NCI-H2227 (cell line): ENCODE data around the gene EHD3.

ENCODE experiments used
- DNase-seq: peaks from one replicate; lab custom pipeline; 2025; ENCODE audit not compliant: unreplicated experiment; lab: John Stamatoyannopoulos, UW

The EHD3 gene

DNA sequence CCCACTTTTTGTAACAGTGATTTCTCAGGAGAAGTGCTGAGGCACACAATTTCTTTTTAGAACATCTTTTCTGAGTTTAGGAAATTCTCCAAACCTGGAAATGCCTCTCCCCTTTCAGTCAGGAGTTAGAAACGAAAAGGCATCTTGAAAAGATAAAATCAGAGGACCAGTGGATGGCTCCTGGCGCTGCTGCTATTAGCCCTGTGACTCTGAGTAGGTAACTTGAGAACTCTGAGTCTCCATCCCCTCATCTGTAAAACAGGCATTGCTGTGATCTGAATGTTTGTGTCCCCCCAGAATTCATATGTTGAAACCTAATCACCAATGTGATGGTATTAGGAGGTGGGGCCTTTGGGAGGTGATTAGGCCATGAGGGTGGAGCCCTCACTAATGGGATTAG, 50.2 kb downstream of the EHD3 start:
- no peak for DNase-seq

DNA sequence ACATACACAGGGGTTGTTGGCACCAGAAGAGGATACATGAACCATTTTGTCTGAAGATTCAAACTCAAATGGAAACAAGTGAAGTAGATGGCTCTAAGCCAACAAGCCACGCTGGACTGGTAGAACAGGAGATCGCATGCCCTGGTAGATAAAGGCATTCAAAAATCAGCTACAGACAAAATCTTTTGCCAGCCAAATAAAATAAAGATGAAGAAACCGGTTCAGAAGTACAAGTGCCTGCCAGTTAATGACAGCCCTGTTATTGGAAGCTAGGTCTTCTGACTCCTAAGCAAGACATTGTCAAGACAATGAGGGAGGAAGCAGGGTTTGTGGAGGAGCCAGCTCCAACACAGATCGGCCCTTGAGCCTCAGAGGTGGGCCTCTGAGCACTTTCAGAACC, 52.3 kb downstream of the EHD3 start:
- DNase-seq, result no peak

DNA sequence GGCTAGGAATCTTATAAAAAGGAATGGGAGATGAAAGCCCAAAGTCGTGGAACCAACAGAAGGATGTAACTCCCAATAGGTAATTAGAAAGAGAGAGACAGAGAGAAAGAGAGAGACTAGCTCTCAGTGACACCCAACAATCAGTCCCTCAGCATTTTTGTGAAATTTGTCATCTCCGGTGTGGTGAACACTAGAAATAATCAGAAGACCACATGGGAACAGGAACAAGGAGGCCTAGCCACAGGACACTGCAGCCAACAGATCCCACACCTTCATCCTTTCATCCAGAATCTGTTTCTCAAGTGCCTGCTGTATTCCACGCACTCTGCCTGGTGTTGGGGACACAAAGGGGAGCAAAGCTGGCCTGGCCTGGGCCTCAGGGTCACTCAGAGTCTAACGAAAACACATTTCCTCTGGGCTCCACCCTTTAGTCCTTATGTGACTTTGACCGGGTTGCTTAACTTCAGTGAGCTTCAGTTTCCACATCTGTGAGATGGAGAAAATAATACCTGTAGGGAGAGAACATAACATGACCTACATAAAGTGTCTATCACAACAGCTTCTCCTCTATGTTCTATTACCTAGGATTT, 53.1 kb downstream of the EHD3 start:
- DNase-seq, result no peak

DNA sequence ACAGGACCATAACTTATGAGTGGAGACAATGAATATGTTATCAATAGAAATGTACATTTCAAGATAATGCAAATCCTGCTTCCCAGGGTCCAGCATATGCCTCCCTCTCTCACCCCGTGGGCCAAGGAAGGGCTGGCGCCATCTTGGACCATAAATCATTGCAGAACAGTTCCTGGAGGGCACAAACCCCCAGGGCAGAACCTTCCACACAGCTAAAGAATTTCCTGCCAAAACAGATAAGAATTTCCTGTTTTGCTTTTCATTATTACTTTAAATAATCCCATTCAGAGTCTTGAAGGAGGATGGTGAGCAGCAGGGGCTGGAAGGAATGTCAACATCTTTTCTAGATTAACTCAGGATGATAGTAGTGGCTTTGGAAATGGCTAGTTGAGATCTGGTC, 53.7 kb downstream of the EHD3 start:
- DNase-seq, result no peak

DNA sequence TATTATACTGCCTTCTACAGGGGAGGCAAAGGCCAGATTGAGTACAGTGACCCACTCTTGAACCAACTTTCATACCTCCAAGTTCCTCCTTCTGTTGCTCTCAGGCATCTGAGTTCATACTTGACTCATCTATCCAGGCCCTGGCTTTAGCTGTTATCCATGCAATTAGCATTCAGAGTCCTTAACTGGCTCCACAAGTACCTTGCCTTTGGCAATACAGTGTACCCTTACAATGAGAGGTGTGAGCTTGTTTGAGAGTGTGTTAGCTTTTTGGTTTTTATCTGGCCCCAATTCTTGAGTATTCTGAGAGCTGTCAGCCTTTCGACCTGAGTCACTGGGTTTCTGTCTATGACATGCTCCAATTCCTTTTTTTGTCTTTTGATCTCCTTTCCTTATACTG, 60.2 kb downstream of the EHD3 start:
- no peak for DNase-seq

DNA sequence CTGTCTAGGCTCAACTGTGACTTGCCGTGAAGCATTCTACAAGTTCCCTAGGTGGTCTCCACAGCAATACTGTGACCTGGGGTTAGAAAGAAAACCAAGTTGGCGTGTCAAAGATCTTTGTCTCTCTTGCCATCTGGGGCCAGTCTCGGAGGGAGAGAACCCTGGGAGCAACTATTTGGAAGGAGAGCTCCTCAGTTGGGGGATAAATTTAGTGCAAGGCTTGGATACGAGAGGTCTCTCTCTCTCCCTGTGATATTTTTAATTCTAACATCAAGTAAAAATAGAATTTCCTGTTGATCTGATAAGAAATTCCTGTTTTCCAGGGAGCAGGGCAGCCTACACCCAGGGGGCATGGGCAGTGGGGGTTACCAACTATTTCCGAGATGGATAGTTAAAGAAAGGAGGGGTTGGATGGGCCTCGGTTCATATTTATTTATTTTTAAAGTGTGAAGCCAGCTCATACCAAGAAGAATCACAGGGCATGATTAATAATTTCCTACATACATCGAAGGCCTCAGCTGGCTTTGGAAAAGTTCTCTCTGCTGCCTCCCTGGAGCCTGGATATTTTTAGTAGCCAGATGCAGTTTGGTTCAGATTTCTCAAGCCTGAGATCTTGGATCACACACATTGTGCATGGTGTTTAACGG, 62.8 kb downstream of the EHD3 start:
- DNase-seq, result no peak

DNA sequence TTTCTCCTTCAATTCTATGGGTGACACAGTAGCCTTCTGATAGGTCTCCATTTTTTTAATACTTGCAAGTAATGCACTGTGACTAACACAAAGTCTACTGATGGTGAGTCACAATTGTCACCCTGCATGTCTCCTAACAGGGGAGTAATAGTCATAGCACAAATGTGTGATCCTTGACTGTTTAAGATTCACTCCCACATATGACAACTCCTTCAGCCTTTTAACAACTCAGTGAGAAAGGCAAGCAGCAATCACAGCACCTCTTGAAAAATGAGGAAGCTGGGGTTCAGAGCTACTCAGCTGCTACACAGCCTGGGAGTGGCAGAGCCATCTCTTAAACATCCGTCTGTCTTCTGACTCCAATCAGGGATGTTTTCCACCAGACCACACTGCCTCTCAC, 63.8 kb downstream of the EHD3 start:
- no peak for DNase-seq

DNA sequence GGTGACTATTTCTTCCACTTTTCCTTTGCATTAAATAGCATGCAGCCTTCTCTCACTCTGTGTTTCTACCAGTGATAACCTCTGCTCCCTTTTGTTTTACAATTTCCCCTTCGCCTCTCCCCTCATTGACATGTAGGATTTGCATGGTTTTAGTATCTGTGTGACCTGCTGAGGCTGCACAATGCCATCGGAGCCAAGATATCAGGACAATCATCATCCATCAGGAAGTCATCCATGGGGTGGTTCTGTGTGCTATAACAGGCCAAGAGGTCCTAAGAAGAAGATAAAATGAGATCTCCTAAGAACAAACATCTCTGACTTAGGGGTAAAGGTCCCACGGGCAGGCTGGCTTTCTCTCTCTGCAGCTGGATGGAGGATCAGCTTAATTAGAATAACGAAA, 65.6 kb downstream of the EHD3 start:
- no peak for DNase-seq

DNA sequence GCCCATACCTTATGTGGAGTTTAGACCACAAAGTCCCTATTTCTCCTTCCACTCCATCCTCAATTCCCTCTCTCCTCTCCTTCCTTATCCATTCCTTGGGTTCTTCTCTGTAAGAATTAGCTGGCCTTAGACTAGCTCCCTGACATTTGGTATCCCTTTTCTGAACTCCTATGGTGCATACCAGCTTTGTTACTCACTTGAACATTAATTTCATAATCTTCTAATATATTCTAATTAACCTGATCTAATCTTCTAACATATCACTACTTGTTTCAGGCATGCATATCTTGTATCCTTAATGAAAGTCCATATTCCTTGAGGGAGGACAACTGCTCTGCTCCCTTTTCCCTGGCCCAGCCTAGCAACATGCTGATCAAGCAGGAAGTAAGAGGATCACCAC, 66.4 kb downstream of the EHD3 start:
- no peak for DNase-seq

DNA sequence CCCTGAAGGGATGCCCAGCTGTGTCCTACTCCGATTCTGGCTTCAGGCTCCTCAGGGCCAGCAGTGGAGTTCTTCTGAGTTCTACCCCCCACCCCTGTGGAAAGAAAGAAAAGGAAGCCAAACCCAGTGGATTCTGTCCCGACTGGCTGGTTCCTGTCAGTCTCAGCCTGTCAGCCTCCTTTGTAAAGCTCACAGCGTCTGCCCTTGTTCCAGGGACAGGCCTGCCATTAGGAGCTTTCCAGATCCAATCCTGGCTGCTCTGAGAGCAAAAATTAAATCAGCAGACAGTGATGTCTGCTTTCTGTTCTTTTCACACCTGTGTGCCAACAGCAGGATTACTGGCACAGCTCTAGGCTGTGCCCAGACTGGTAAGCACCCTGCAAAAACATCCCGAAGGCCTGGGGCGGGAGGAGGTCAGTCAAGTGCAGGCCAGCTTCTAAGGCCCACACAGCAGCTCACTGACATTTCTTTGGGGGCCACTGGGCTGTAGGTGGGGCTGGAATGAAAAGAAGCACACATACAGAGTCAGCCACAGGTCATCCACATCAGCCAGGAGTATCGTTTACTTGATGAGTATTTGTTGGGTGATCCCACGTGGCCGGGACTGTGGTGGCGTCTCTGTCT, 69.1 kb downstream of the EHD3 start:
- no peak for DNase-seq

DNA sequence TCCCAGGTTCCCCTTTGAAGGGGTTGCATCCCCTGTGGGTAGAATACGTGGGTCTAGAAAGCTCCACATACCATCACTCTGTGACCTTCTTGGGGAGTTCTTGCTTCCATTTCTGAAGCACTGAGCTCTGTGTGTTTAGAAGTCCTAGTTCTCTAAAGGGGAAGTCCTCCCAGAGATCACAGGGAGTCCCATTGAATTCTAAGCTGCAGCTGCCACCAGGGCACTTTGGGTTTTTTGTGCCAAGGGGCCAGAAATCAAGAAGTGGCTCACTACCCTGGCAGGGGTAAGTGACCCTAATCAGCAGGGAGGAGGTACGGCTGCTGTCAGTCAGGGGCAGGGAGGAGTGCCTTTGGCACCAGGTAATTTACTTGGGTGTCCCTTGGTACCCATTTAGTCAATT, 70.9 kb downstream of the EHD3 start:
- DNase-seq, result no peak

DNA sequence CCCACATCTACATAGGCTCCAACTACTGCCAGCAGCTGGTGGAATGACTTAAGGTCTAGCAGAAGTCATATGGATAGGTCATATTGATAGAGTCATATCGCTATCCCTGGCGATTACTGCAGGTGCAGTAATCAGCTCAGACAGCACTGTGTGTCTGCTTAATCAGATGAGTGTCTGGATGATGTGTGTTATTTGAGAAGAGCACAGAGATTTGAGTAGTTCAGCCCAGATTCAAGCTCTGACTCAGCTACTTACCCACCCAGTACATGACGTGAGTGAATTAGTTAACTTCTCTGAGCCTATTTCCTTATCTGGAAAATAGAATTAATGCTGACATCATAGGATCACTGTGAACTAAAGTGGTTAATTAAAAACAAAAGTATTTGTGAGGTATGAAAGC, 78.9 kb downstream of the EHD3 start:
- DNase-seq, result no peak

DNA sequence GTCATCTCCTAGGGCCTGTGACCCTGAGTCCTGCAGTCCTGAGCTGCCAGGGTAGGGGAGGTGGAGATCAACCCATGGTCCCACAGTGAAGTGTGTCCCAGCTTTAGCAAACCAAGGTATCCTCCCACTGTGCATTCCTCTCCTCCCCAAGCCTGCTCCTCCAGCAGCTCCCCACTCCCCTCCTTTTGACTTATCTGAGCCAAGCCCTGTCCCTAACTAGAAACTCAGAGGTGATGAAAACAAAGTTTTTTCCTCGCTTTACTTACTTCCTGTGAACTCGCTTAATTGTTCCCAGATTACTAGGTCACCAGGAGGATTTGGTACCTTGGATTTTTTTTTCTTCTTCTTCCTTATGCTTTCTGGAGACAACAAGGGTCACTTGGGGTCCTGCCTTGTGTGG, 80.8 kb downstream of the EHD3 start:
- DNase-seq, result no peak

DNA sequence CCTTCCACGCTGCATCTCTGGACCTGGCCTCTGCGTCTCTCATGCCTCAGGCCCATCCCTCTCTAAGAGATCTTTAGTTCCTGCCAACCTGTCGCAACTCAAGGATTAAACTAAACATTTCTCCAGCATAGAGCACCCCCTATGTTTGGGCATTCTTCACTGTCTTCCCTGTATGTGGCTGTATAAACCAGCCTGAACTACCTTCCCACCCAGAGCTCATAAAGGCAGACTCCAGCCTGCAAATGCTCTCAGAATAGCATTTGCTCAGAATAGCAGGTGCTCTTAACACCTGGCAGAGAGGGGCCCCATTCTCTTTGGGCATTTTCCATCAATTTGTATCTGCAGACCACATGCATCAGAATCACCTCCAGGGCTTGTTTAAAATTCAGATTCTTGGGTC, 83.4 kb downstream of the EHD3 start:
- no peak for DNase-seq

DNA sequence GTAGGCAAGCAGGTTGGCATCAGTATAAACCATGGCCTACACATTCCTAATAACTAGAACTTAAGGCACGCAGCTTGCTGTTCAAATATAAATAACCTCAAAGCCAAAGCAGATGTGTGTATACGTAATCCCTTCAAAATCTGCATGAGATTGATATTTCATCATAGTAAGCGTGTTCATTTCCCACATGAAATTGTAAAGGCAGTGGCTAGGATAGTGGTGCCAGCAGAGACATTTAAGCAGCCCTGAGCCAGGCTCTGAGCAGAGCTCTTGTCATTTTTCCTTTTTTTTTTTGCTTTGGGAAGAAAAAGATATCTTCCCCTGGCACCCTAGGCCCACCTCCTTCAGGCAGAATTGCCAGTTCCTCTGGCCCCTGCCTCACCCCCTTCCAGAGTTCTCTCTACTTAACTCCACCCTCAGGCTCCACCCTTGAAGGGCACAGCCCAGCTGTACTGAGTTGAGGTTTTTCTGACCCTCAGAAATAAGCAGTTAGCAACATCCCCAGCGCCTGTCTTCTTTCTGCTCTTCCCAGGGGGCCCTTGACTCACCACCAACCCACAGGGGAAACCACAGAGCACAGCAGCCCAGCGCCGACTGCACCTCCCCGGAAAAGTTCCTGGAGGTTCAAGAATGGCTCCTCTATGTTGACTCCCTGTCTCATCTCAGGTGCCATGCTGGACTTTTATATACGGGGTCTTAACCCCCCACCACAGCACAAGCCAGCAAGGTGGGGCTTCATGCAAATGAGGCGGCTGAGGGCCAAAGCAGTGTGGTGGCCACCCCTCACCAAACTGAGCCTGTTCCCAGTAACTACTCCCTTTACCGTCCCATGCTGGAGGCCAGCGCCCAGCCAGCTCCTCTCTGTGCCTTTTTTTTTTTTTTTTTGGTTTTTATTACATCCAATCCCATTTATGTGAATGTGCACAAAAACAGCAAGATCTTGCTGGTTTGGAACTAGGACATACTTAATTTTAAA, 84.7 kb downstream of the EHD3 start:
- no peak for DNase-seq
